Fibroblast of skin of abdomen (primary cell): ENCODE measurements around the gene RAMACL.
"Not testable (repeated sequence)": the region's sequence is repeated elsewhere in the genome, so short reads cannot be mapped to it uniquely, and the experiment has no call there.

Experiments
- DNase-seq: peaks from one replicate; pipeline ENCODE4 v3.0.0-alpha.2; 2013

RAMACL gene

GRCh38 chr6:166595061-166595780, 8.7 kb upstream of the RAMACL start:
- DNase-seq: peak; percentile 95

DNA sequence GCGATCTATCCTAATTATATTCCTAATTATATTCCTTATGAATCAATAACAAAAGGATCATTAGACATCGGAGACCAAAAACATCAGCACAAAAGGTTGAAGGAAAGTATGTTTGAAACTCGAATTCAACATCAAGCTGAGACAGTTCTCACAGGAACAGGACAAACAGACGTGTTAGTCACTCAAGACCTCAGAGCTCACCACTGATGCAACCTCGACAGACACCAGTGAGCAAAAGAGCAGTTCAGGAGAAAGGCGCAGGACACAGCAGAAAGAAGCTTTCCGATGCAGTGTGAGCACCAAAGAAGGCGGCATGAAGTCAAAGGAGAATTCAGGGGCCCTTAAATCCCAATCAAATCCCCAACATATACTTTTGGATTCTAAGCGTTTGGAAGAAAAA, 6.3 kb upstream of the RAMACL start:
- peak; percentile 66 for DNase-seq

DNA sequence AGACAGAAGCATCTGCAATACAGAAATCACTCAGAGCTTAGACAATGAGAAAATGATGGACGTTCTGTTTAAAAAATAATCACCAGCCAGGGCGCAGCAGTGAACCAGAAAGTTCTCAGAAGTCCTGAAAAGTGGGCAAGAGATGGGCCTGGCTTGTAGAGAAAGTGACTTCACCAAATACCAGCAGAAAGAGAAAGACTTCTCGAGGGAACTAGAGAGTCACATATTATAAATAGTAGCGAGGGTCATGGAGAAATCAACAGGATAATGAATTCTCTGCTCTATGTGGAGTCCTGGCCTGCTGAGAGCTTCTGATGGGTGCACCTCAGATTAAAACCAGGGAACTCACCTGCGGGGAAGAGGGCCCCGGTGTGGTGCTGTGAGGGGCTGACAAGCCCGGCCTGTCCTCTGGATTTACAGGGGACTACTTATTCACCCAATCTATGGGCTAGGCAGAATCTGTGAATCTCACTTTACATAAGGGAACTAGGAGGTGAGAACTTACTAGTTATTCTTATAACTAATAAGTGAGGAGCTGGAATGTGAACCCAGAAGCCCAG, 5.6 kb upstream of the RAMACL start:
- no peak for DNase-seq

DNA sequence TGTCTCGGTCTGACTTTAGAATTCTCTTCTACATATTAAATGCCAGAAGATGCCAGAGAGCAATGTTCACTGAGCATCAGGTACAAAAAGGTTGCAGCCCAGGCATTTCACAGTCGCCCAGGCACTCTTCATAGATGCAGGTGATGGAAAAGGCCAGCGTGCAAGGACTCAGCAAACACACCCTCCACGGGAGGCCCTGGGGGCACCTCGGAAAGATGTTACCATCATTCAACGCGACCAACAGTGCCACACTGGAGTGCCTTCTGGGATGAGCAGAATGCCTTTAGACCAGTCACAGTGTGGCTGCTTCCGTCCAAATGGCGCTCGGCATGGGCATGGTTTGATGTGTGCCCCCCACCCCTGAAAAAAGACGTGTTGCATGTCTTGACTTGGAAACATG, 4.5 kb upstream of the RAMACL start:
- DNase-seq: no peak

DNA sequence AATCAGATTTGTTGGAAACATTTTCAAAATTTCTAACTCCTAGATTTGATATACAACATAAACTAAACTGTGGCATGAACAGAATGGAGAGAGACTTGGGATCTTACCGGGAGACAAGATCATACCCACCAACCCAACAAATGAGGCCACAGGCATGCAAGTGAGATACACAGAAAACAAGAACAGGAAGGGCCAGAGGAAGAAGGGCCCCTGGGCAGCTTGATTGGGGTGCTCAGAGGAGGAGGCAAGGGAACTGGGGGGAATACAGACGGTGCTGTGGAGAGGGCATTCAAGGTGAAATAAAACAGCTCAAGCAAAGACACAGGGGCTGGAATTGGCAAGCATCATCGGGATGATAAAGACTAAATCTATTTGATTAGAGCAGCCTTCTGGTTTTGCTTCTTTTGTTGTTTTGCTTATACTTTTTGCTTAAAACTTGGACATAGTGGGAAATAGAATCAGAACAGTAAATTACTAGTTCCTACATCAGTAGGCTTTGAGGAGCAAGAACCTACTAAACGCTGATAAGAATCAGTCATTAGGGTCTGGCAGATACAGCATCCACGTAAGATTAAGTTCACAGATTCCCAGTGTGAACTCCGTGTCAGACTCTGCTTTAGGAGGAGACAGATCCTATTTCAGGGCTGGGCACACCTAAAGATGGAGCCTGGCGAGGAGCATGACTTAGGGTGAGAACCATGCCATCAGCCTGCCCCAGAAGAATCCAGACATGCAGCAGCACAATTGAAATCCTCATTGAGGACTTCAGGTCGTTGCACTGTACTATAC, 3.5 kb upstream of the RAMACL start:
- no peak for DNase-seq

DNA sequence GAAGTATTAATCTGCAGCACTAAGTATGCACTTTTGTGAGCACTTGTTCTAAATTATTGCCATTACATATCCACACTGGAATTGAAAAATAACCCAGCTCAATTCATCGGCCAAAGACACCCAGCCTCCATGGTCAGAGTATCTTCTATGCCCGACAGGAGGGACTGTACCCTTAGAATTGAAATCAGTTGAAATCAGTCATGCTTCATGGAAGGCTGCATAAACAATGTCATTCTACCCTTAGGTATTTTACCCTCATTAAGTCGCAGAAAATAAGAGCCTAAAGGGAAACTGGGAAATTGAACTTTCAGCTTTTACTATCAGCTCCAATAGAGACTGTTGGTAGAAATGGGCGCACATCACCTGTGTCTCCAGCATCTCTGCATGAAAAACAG, 2.9 kb upstream of the RAMACL start:
- DNase-seq: no peak

DNA sequence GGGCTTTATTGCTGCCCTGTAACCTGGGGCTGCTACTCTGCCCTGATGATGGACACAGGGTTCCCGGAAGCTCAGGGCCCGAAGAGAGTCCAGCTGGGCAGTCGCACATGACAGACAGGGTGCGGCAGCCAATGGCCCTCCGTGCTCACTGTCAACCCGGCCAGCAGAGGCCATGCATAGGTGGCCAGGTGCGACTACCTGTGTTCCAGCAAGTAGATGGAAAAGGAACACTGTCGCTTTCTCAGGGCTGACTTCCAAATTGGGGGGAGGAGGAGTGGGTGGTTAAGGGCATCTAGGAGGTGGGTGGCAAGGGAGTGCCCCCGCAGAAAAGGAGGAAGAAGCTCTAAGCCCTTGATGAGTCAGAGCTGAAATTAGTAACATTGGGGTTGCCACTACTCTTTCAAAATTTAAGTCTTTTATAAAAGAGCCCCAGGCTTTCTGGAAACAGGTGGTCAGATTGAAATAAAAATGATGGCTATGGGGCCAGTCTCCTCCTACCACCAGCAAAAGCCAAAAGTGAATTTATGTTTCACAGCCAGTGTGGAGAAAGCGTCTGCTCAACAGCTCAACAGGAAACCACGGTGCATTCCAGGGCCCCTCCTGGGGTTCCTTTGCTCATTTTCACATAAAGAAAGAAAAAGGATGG, 2.3 kb upstream of the RAMACL start:
- peak; percentile 89 for DNase-seq

DNA sequence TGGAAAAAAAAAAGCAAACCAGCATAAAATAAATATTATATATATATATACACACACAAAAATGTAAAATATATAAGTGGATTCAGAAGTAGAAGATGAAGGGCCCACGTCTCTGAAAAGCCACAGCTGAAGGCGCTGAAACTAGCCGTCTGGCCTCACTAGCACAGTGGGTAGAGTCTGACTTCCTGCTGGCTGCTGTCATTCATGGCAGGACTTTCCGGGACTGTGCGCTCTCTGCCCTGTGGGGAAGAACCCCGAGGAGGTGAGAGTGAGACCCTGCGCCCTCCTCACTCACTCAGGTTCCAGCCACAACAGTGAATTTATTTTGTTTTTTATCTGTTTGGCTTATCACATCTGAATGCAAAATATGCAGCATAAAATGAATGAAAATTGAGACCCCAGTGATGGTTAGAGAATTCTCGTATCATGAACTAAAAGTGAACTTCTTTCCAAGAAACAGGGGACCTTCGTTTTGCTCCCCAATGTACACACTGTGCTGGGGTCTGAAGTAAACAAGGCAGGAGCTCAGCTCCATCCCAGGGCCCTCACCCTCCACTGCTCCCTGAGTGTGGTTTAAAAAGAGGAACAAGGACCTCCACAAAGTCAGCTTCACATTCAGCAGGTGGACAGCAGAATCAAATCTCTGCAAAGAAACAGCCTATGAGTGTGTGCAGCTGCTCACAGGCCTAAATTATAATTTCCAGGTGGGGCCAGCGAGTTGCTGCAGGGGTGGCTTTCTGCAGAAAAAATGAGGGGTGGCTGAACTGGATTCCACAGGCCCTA, 1.3 kb upstream of the RAMACL start:
- no peak for DNase-seq

GRCh38 chr6:166584853-166585429, 1.5 kb downstream of the RAMACL start:
- DNase-seq: peak; percentile 32

DNA sequence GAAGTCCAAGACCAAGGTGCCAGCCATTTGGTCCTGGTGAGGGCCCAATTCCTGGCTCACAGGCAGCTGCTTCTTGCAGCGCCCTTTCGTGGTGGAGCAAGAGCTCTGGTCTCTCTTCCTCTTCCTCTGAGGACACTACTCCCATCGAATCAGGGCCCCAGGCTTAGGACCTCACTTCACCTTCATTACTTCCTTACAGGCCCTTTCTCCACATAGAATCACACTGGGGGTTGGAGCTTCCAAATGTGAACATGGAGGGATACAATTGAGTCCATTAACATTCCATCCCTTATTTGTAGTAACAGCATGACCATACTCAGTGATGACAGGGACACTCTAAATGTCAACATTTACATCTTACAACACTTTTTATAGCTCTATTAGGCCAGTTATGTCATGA, 2.3 kb downstream of the RAMACL start:
- DNase-seq: peak; percentile 33

DNA sequence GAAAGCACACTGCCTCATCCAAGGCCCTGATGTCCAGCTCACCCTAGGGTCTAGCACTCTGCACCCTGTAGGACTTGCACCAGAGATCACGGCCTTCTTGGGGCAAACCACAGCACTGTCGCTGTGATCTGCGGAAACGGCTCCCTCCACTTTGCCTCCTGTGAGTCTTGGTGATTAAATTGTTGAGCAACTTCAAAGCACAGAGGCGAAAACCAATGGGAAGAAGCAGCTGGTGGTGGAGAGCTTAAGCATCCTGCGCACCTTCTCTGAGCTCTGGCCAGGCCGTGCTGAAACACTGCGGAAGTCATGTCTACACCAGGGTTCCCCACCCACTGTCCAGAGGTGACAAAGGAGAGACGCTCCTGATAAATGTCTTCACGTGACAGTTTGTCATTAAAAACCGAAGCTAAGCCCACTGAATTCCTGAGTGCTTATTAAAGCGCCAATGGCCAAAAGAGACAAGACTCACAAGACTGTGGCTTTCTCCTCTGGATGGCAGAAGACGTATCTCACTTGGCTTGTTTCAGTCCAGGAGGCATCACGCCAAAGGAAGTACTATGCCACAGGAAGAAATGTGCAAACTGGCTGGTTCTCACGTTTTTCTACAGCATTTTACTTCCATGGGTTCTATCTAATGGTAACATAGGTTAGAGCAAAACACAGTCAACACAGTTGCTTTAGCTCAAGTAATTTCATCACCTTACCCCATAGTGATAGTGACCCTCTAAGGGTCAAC, 3.1 kb downstream of the RAMACL start:
- DNase-seq: no peak

GRCh38 chr6:166582258-166582657, 4.2 kb downstream of the RAMACL start:
- DNase-seq: peak; percentile 77

DNA sequence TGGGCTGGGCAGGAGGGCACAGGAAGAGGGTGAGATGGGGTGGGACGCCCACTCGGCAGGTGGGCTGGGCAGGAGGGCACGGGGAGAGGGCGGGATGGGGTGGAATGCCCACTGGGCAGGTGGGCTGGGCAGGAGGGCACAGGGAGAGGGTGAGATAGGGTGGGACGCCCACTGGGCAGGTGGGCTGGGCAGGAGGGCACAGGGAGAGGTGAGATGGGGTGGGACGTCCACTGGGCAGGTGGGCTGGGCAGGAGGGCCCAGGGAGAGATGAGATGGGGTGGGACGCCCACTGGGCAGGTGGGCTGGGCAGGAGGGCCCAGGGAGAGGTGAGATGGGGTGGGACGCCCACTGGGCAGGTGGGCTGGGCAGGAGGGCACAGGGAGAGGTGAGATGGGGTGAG, 4.7 kb downstream of the RAMACL start:
- not testable (repeated sequence) for DNase-seq

- DNase-seq: no peak
Measured at GRCh38 chr6:166581091-166581511, 5.4 kb downstream of the RAMACL start.

- peak; percentile 77 for DNase-seq
Measured at GRCh38 chr6:166580076-166581050, 6.1 kb downstream of the RAMACL start.

GRCh38 chr6:166579237-166579850, 7.1 kb downstream of the RAMACL start:
- DNase-seq: no peak

GRCh38 chr6:166578536-166579236, 7.8 kb downstream of the RAMACL start:
- no peak for DNase-seq

- no peak for DNase-seq
Measured at GRCh38 chr6:166575205-166575604, 11.3 kb downstream of the RAMACL start.
